ENCODE measurements around the gene B9D1. TPM values are rescaled to one million over a fixed set of nuclear protein-coding genes. Genes with fewer than 3 reads are reported as not detected.

B9D1 gene
- total RNA-seq, 1 experiment from 2014 or later, result 11.5 TPM

DNA sequence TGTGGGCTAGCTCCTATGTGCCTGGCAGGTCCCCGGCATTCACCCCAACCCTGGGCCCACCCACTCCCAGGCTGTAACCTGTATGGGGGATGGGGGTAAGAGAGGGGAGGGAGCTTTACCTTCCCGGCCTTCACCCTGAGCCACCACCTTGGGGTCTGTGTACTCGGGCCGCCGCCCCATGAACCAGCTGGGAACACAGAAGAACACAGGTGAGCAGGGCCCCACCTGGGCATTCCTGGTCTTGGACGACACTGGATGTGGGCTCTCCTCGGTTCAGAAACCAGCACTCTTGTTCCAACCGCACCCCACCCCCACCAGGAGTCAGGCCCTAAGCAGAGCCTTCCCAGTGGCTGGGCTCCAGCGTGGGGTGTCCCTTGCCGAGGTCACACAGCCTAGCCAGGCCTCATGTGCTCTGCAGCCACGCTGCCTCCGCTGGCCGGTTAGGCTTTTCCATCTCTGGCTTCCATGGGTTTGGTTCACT, 18.8 kb downstream of the B9D1 start:
- no peaks in the 10 kb centered on the region for H3K9me3 Mint-ChIP-seq (ENCODE audit: unreplicated experiment)
- Histone ChIP-seq H3K36me3 (ENCODE audit: control insufficient read depth, insufficient read depth, low read length) (no peaks in the 10 kb centered on the region), H3K9me3 (no peaks in the 10 kb centered on the region), H3K4me3 (ENCODE audit: low read depth, low read length) (no peak overlapping the region), H3K27me3 (replicated peaks; ENCODE audit: control insufficient read depth, insufficient read depth, low read length) (no peaks in the 10 kb centered on the region), H3K4me1 (peaks cover 28% of the 10 kb centered on the region)
- no peak overlapping the region for H3K27ac Mint-ChIP-seq (ENCODE audit: unreplicated experiment)
- intact Hi-C loops (cut with micrococcal nuclease; ENCODE audit: unreplicated experiment), result no loop called here
- peak in 1 of 2 experiments; percentile 37 for DNase-seq
- H3K36me3 Mint-ChIP-seq (ENCODE audit: insufficient read depth, unreplicated experiment), result peaks cover 18% of the 10 kb centered on the region
- CTCF ChIA-PET, result no interaction called here
- TF ChIP-seq, protein P1, sequence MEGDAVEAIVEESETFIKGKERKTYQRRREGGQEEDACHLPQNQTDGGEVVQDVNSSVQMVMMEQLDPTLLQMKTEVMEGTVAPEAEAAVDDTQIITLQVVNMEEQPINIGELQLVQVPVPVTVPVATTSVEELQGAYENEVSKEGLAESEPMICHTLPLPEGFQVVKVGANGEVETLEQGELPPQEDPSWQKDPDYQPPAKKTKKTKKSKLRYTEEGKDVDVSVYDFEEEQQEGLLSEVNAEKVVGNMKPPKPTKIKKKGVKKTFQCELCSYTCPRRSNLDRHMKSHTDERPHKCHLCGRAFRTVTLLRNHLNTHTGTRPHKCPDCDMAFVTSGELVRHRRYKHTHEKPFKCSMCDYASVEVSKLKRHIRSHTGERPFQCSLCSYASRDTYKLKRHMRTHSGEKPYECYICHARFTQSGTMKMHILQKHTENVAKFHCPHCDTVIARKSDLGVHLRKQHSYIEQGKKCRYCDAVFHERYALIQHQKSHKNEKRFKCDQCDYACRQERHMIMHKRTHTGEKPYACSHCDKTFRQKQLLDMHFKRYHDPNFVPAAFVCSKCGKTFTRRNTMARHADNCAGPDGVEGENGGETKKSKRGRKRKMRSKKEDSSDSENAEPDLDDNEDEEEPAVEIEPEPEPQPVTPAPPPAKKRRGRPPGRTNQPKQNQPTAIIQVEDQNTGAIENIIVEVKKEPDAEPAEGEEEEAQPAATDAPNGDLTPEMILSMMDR (IDR thresholded peaks at IDR 0.05; ENCODE audit: insufficient read depth in 1 of 2, low read depth in 1 of 2, low read length in 1 of 2, severe bottlenecking in 1 of 2, unreplicated experiment in 1 of 2), result no peak
- no peaks in the 10 kb centered on the region for H3K27me3 Mint-ChIP-seq (ENCODE audit: insufficient read depth, unreplicated experiment)
- POLR2A ChIA-PET, result no interaction called here
- no TSS peak for BruUV-seq (replicated peaks)
- peaks cover 19% of the 10 kb centered on the region for H3K4me1 Mint-ChIP-seq (ENCODE audit: low read depth, unreplicated experiment)
- H3K4me3 Mint-ChIP-seq (ENCODE audit: unreplicated experiment), result no peak overlapping the region

DNA sequence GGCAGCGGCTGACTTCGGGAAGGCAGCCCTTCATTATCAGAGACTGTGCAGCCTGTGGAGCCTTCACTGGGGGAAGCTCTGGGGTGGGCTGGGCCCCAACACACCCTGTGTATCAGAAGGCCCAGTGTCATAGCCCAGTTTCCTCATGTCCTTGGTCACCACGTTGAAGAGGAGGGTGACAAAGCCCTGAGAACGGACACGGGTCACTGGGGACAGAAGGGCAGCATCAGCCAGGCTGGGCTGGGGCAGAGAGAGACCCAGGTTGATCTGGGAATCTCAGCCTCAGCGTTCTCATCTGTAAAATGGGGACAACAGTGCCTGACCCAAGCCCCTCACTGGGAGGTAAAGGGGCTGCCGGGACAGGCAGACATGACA, 19.3 kb downstream of the B9D1 start:
- Mint-ChIP-seq H3K9me3 (ENCODE audit: unreplicated experiment) (no peaks in the 10 kb centered on the region), H3K36me3 (ENCODE audit: insufficient read depth, unreplicated experiment) (peaks cover 18% of the 10 kb centered on the region), H3K4me1 (ENCODE audit: low read depth, unreplicated experiment) (peaks cover 19% of the 10 kb centered on the region), H3K27ac (ENCODE audit: unreplicated experiment) (no peak overlapping the region), H3K4me3 (ENCODE audit: unreplicated experiment) (no peak overlapping the region), H3K27me3 (ENCODE audit: insufficient read depth, unreplicated experiment) (no peaks in the 10 kb centered on the region)
- ChIA-PET CTCF (no interaction called here), POLR2A (no interaction called here)
- no peaks in the 10 kb centered on the region for H3K9me3 ChIP-seq
- TF ChIP-seq, protein P1 (IDR thresholded peaks at IDR 0.05; ENCODE audit: insufficient read depth in 1 of 2, low read depth in 1 of 2, low read length in 1 of 2, severe bottlenecking in 1 of 2, unreplicated experiment in 1 of 2), result no peak
- no peaks in the 10 kb centered on the region for H3K36me3 ChIP-seq (ENCODE audit: control insufficient read depth, insufficient read depth, low read length)
- DNase-seq, result peak in 1 of 2 experiments; percentile 21
- intact Hi-C loops (cut with micrococcal nuclease; ENCODE audit: unreplicated experiment), result no loop called here
- H3K4me1 ChIP-seq, result peaks cover 33% of the 10 kb centered on the region
- H3K27me3 ChIP-seq (replicated peaks; ENCODE audit: control insufficient read depth, insufficient read depth, low read length), result no peaks in the 10 kb centered on the region
- H3K4me3 ChIP-seq (ENCODE audit: low read depth, low read length), result no peak overlapping the region
- BruUV-seq (replicated peaks), result no TSS peak

DNA sequence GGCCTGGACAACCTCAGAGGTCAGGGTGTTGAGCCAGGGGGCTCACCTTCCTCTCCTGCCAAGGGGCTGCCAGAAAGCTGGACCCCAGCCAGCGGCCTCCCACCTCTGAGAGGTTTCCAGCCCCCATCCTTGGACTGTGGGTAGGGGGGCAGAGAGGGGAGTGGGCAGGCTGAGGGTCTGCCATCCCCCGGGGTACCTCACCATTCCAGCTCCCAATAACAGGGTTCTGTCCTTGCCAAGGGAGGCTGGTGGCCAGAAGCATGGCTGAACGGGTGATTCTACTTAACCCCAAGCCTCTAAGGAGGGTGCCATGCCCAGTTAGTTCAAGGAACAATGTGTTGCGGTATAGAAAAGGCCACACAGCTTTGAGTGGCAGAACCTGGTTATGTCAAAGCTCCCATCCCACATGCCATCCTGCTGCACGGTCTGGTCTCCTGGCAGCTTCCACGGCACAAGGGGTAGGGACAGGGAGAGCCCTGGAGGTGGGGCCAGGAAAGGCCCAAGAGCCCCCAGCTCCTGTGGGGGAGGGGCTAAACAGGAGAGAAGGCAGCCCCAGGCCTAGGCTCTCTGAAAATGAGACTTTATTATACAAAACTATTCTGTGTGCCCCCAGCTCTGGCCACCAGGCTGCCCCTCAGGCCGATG, 19.8 kb downstream of the B9D1 start:
- H3K36me3 ChIP-seq (ENCODE audit: control insufficient read depth, insufficient read depth, low read length), result no peaks in the 10 kb centered on the region
- TF ChIP-seq, protein P1 (IDR thresholded peaks at IDR 0.05; ENCODE audit: insufficient read depth in 1 of 2, low read depth in 1 of 2, low read length in 1 of 2, severe bottlenecking in 1 of 2, unreplicated experiment in 1 of 2), result no peak
- H3K9me3 Mint-ChIP-seq (ENCODE audit: unreplicated experiment), result no peaks in the 10 kb centered on the region
- peaks cover 38% of the 10 kb centered on the region for H3K4me1 ChIP-seq
- ChIA-PET POLR2A (no interaction called here), CTCF (no interaction called here)
- H3K27me3 Mint-ChIP-seq (ENCODE audit: insufficient read depth, unreplicated experiment), result no peaks in the 10 kb centered on the region
- H3K9me3 ChIP-seq, result no peaks in the 10 kb centered on the region
- no peak overlapping the region for H3K27ac Mint-ChIP-seq (ENCODE audit: unreplicated experiment)
- no peak overlapping the region for H3K4me3 ChIP-seq (ENCODE audit: low read depth, low read length)
- no peaks in the 10 kb centered on the region for H3K27me3 ChIP-seq (replicated peaks; ENCODE audit: control insufficient read depth, insufficient read depth, low read length)
- H3K36me3 Mint-ChIP-seq (ENCODE audit: insufficient read depth, unreplicated experiment), result peaks cover 18% of the 10 kb centered on the region
- peak in 1 of 2 experiments; percentile 24 for DNase-seq
- no peak overlapping the region for H3K4me3 Mint-ChIP-seq (ENCODE audit: unreplicated experiment)
- intact Hi-C loops (cut with micrococcal nuclease; ENCODE audit: unreplicated experiment), result no loop called here
- no TSS peak for BruUV-seq (replicated peaks)
- H3K4me1 Mint-ChIP-seq (ENCODE audit: low read depth, unreplicated experiment), result peaks cover 19% of the 10 kb centered on the region

Data from Caco-2 (cell line).